Ramos (cell line): ENCODE measurements around the gene NFKBIL1.
"Not testable (repeated sequence)": the region's sequence is repeated elsewhere in the genome, so short reads cannot be mapped to it uniquely, and the experiment has no call there.

Source experiments
- in situ Hi-C: fragments of 300-500 bp; cut with MboI; formaldehyde crosslinking; loops from one replicate; pipeline ENCODE4 v1.14.3; 2022; ENCODE audit warnings: low sequenced_read_pairs; ENCODE audit not compliant: unreplicated experiment

NFKBIL1 gene

DNA sequence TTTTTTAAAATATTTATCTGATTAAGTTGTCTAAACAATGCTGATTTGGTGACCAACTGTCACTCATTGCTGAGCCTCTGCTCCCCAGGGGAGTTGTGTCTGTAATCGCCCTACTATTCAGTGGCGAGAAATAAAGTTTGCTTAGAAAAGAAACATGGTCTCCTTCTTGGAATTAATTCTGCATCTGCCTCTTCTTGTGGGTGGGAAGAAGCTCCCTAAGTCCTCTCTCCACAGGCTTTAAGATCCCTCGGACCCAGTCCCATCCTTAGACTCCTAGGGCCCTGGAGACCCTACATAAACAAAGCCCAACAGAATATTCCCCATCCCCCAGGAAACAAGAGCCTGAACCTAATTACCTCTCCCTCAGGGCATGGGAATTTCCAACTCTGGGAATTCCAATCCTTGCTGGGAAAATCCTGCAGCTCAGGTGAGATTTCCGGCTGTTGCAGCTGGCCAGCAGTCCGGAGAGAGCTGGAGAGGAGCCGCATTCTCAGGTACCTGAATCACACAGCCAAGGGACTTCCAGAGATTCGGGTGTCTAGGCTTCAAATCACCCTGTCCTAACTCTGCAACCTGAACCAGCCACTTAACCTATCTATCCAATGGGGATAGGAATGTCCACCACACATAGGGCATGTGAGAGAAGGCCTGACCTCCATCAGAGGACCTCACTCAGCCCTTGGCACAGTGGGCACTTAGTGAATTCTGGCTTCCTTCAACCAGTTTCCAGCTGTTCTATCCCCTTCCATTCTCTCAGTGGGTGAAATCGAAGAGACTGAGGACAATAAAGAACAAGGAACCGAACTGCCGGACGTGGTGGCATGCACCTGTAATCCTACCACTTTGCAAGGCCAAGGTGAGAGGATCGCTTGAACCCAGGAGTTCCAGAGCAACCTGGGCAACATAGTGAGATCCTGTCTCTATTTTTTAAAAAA lies 31.0 kb downstream of the NFKBIL1 start:
- in situ Hi-C loops = no loop called here

GRCh38 chr6:31579119-31579505 lies 31.7 kb downstream of the NFKBIL1 start:
- in situ Hi-C loops = no loop called here

DNA sequence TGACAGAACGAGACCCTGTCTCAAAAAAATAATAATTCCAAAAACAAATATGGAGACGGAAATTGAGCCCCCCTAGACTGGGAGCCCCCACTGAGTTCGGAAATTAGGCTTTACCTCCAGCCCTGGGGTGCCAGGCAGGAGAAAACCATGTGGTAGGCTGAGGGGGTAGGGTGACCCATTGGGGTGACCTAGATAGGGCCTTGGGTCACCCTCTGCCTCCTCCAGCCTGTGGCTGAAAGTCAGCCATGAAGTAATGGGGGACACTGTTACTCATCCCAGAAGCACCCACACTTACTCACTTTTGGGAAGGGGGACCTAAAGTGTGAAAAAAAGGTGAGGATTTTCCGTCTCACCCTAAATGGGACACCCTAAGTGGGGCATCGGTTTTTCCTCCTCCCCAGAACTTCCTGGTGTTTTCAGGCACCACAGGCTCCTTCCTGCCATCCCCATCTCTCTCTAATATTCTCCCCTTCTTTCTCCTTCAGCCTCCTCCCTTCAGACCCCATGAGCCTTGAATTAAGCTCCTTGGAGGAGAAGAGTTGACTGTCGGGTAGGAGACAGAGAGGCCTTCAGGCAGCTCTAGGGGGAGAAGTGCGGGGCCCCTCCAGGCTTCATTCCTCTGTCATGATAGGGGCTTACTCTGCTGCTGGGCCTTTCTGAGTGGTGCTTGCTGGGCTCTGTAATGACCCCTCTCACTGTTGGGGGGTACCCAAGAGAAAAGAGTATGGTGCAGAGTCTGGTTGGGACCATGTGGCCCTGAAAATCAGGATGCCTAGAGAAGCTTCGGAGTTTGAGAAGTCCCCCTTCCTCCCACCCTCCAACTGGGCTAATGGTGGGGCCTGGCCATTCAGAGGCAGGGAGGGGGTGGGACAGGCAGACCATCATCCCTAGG lies 32.4 kb downstream of the NFKBIL1 start:
- in situ Hi-C loops = no loop called here

DNA sequence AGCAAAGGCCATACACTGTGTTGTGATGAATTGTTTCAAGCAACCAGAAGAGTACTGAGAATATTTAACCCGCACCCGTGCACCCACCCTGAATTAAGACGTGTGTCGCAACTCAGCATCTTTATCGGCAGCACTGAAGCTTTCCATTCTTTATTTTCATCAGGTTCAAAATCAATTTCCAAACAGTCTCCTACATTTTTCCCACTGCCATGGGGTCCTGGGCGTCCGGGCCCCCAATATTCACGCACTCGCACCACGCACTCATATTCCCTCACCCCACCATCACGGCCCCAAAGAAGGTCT lies 33.0 kb downstream of the NFKBIL1 start:
- in situ Hi-C loops = no loop called here

GRCh38 chr6:31580807-31581433 lies 33.5 kb downstream of the NFKBIL1 start:
- in situ Hi-C loops = no loop called here

DNA sequence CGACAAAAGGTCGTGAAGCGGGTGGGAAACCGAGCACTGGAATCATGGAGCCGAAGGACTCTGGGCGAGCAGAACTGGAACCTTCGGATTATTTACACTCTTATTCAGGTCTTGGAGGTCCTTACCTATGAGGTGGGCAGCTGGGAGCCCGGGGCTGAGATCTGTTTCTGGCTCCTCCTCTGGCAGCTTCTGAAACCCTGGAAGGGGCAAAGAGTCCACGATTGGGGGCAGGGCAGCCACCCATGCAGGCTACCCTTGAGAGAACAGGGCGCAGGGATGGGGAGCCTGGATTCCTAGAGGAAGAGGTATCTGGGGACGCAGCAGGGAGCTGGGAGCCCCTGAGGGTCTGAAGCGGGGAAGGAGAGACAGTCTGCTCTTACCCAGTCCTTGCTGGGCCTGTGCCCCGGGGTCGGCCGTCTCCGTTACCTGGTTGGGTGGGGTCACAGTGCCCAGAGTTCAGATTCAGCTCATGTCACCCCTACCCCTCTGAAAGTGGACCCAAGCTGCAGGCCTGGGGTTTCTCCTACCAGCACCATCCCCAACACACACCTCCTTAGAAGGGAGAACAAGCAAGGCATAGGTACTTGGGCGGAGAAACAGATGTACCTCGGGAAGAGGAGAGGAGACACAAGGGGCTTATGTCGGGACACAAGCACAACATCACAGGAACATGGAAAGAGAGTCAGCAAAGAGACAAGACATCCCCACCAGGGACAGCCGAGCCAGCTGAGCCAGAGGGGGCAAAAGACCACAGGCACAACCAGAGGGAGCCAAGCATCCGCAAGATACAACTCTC lies 34.2 kb downstream of the NFKBIL1 start:
- in situ Hi-C loops = no loop called here

DNA sequence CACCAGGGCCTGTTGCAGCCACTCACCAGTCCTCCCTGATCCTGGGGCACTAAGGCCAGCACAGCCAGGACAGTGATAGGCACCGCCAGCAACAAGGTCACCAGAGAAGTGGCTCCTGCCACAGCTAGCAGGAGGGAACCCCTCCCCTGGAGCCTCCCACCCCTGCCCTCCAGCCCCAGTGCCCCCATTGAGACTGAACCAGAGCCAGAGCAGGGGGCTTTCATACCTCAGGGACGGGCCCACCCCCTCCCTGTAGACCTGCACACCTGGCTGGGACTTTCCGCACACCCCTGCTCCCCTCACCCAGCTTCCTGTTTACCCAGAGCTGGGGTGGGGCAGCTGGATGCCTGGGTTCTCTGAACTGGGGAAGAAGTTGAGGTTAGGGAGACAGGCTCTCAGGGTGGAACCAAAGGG lies 34.8 kb downstream of the NFKBIL1 start, which contains the start of gene LTB:
Gene LTB (minus strand): TSS at position 195 of the 414 bp plus-strand sequence. CDS start 7 bp downstream, at position 188.
- in situ Hi-C loops = no loop called here

- in situ Hi-C loops = no loop called here
Observed at GRCh38 chr6:31585491-31585890, 38.1 kb downstream of the NFKBIL1 start.

DNA sequence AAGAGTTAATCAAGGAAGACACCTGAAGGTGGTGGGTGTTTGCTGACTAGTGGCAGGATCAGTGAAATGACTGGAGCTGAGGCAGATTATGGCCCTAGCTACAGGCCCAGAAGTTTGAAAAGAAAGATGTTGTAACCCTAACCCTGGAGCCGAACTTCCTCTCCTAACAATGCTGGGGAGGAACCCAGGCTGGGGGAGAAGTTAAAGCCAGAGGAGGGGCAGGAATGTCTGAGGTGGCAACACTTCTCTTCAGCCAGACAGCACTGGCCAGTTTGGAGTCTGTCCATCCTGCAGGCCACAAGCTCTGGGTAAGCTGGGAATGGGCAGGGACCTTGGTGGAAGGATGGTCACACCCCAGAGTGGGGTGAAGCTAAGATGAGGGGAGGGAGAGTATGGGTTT lies 38.6 kb downstream of the NFKBIL1 start, which contains the start of gene LST1:
Gene LST1 (plus strand): TSS at position 270 of the 400 bp plus-strand sequence. CDS start 1,023 bp downstream, outside the sequence.
- in situ Hi-C loops = no loop called here

DNA sequence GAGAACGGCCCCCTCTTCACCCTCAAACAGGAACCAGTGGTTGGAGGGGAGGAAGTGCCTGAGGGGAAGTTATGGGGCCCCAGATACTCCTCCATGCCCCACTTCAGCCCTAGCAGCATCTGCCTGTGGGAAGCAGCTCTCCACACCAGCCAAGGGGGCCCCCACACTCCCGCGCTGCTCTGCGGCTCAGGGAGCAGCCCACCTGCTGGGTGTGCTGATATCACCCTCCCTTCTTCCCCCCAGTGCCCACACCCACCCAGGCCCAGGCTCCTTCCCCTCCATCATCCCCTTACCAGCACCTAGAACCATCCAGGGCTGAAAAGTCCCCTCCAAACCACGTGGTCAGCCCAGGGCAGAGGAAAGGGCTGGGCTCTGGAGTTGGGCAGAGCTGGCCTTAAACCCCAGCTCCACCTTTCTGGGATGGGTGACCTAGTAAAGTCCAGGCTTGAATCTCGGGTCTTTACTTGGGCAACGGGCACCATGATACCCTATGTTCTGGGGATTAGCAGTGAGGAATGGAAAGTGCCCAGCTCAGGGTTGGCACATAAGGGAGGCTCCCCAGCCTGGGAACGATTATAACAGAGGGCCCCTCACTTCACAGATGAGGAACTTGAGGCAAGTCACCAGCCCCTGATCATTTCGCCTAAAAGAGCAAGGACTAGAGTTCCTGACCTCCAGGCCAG lies 39.3 kb downstream of the NFKBIL1 start:
- in situ Hi-C loops = no loop called here

DNA sequence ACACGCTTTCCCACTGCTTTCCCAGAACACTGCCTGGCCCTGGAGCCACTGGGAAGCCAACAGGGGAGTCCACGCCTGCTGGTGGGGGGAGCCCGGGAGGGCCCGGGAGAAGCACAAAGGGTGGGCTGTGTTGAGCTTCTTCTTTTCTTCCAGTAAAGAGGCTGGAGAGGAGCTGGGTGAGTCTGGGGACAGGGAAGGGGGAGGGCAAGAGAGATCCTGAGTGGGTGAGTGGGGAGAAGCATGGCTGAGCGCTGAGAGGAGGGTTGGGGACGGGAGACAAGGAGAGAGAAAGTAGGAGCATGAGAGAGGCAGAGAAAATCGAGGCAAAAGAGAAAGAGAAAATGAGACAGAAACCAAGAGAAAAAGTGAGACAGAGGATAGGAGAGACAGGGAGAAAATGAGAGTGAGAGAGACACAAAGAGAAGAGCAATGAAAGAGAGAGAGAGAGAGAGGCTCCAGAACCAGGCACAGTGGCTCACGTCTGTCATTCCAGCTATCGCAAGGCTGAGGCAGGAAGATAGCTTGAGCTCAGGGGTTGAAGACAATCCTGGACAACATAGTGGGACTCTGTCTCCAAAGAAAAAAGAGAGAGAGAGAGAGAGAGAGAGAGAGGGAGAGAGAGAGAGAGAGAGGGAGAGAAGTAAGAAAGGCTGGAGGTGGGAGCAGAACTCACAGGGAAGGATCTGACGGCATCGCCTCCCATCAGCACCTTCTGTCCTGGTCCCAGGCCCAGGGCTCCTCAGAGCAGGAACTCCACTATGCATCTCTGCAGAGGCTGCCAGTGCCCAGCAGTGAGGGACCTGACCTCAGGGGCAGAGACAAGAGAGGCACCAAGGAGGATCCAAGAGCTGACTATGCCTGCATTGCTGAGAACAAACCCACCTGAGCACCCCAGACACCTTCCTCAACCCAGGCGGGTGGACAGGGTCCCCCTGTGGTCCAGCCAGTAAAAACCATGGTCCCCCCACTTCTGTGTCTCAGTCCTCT lies 40.7 kb downstream of the NFKBIL1 start:
- in situ Hi-C loops = no loop called here

DNA sequence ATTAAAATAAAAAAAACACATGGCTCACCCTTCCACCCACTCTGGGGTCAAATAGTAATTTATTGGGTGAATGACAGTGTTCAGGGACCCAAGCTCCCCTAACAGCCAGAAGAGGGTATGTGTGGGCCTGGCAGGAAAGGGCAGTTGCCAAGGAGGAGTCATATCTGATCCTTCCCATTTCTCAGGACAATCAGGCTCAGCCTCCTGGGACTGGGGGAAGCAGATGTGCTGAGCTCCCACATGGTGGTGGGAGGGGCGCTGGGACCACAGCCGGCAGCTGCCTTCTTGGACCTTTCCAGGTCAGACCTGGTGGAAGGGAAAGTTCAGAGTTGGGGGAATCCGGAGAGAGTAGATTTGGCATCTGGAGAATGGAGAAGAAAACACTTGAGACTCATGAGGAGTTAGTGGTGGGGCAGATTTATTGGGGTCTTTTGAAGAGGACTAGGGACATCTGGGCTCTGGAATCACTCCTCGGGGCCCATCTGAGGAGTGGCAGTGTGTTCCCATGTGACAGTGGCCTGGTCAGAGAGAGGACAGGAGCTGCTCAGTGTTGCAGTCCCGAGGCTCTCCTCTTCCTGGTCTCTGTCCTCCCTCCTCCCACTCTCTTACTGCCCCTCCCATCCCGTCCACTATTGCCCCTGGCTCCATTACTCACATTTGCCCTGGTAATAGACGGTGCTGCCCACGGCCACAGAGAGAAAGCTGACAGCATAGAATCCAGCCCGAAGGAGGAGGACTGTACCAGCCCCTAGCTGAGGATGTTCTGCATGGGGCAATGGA lies 41.7 kb downstream of the NFKBIL1 start:
- in situ Hi-C loops = no loop called here

- in situ Hi-C loops = not testable (repeated sequence)
Observed at GRCh38 chr6:31590691-31591090, 43.3 kb downstream of the NFKBIL1 start.

- in situ Hi-C loops = no loop called here
Observed at GRCh38 chr6:31592396-31592771, 45.0 kb downstream of the NFKBIL1 start.

DNA sequence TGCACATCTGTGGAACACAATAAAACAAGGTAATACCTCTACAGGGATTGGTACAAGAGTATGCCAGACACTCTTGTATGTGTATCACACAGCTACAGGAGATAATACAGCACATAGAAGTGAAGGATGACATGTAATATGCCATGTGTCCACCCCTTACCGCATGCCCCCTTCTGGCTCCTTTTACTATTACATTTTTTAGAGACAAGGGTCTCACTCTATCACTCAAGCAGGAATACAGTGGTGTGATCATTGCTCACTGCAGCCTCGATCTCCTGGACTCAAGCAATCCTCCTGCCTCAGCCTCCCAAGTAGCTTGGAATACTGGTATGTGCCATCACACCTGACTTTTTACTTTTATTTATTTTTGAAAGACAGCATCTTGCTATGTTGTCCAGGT lies 49.6 kb downstream of the NFKBIL1 start:
- in situ Hi-C loops = loop anchor here (5.0 kb wide), 2 partner anchors 50 to 105 kb away; partner anchors contain the start of genes ATP6V1G2 and NFKBIL1

DNA sequence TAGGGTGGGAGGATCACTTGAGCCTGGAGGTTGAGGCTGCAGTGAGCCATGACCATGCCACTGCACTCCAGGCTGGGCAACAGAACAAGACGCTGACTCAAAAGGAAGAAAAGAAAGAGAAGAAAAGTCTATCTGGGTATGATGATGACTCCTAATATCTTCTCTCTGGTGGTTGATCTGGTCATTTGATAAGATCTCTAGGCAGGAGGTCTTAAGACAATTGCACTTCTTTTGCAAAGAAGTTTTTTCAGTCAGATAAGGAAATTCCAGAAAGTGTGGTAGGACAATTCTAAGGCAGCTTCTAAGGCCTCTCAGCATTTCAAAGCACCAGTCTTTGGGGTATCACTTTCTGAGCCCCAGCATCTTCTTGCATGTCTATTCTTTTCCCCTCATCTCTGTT lies 59.9 kb downstream of the NFKBIL1 start:
- in situ Hi-C loops = no loop called here
